ENCODE data around the gene LYSMD4.
"Not testable (repeated sequence)": the region's sequence is repeated elsewhere in the genome, so short reads cannot be mapped to it uniquely, and the experiment has no call there.

The LYSMD4 gene

DNA sequence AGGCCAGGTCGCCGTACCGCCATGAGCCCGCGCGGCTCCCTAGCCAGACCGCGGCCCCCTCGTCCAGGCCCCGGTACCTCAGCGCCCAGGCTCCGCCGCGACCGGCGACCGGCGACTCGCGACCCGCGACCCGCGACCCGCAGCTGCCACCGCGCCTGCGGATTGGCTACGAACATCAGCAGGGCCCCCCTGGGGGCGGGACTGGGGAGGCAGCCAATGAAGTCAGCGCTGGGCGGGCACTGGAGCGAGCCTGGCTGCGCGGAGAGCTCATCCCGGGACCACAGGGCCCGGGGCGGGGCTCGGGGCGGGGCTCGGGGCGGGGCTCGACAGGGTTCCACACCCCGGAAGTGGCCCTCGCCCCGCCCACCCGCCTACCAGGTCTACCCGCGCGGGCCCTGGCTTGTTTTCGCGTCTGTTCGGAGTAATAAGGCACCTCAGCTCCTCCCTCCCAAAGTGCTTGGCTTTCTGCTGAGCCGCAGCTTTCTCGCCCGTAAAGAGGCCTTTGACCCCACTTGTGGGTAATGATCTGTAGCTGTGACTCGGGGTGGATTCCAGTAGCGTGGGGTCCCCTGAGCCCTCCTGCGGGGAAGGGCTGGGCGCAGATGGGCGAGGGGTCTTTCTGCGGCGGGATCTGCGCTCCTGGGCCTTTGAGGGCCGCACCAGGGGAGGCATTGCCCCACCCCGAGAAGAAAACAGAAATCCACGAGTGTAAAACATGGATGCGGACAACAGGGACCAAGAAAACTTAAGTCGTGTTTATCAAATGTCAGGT lies at the start of gene LYSMD4:
Gene LYSMD4, minus strand, starts transcription at position 170 of the 772 bp plus-strand sequence. CDS start 1,438 bp downstream, outside the sequence.
- peak; percentile 97 for DNase-seq

GRCh38 chr15:99782029-99782428 lies 48.8 kb upstream of the LYSMD4 start:
- not testable (repeated sequence) for DNase-seq

DNA sequence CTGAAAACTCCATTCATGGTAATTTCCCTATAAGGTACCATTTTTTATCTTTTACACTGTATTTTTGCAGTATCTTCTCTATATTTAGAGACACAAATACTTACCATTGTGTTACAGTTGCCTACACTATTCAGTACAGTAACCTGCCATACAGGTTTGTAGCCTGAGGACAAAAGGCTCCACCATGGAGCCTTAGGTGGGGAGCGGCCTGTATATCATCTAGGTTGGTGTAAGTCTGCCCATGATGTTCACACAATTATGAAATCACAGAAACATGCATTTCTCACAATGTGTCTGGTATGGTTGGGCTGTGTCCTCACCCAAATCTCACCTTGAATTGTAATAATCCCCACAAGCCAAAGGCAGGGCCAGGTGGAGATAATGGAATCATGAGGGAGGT lies 43.9 kb upstream of the LYSMD4 start:
- no peak for DNase-seq

GRCh38 chr15:99764522-99764921 lies 31.3 kb upstream of the LYSMD4 start:
- DNase-seq = no peak

- DNase-seq = no peak
Observed at GRCh38 chr15:99763827-99764226, 30.6 kb upstream of the LYSMD4 start.

DNA sequence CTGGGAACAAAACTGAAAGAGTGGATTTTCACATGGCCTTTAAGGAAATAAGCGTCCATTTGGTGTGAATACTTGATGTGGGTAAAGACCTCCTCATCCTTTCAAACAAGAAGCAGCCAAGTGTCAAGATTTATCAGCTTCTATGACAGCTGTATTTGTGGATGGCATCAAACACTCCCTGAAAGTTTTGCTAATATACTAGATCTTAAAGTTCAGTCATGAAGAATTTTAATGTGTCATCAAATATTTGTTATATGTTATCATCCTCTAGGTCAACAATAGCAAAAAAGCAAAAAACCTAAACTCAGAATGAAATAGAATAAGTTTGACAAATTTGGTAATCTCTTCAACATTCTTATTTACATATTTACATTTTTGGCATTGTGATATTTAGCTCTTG lies 29.1 kb upstream of the LYSMD4 start:
- DNase-seq = no peak

- DNase-seq = peak; percentile 89
Observed at GRCh38 chr15:99755692-99756409, 22.6 kb upstream of the LYSMD4 start.

DNA sequence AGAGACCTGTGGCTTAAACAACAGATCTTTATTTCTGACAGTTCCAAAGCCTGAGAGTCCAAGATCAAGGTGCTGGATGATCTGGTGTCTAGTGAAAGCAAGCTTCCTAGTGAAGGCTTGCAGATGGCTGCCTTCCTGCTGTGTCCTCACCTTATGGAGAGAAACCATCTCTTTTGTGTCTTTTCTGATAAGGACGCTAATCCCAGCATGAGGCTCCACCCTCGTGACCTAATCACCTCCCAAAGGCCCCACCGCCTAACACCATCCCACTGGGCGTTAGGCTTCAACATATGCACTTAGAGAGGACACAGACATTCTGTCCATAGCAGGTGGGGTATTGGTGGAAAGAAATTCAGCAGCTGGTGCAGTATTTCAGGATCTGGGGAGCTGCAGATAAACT lies 19.8 kb upstream of the LYSMD4 start:
- peak; percentile 61 for DNase-seq

GRCh38 chr15:99752556-99752955 lies 19.3 kb upstream of the LYSMD4 start:
- no peak for DNase-seq

- not testable (repeated sequence) for DNase-seq
Observed at GRCh38 chr15:99750326-99750725, 17.1 kb upstream of the LYSMD4 start.

- DNase-seq = no peak
Observed at GRCh38 chr15:99749386-99749785, 16.1 kb upstream of the LYSMD4 start.

DNA sequence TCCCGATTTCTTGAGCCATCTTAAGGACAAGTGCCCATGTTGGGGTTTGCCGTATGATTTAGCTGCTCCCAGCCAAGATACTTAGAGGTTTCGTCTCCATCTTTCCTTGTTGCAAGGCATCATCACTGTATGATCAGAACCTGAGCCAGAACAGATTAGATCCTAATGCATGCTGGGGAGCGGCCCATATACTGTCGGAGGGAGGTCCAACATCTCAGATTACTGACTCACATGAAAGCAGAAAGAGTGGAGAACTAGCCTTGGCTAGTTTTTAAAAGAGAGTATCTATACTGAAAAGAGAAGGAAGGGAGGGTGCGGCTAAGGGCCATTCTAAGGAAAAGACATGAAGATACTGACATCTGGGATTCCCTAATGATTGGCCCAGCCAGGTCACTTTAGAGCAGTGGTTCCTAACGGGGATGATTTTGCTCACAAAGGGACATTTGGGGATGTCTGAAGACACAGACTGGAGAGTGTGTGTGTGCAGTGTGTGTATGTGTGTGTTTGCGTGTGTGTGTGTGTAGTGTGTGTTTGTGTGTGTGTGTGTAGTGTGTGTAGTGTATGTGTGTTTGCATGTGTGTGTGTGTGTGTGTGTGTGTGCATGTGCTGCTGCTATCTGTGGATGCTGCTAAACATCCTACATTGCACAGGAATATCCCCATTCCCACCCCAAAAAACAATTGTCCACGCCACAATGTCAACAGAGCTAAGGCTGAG lies 12.3 kb upstream of the LYSMD4 start:
- DNase-seq = no peak

DNA sequence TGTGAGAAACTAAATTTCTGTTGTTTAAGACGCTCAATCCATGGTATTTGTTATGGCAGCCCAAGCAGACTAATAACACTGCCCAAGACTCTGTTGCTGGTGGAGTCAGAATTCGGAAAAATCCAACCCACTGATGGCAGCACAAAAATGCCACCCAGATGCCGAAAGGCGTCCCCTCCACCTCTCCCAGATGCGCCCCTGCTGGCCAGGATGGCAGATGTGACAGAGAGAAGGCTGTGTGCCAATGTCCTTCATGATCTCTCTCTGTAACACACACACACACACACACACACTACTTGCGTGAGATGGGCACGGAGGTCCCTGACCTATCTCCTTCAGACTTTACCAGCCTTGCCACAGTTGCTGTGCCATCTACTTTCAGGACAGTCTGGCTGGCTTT lies 10.9 kb upstream of the LYSMD4 start:
- DNase-seq = no peak

DNA sequence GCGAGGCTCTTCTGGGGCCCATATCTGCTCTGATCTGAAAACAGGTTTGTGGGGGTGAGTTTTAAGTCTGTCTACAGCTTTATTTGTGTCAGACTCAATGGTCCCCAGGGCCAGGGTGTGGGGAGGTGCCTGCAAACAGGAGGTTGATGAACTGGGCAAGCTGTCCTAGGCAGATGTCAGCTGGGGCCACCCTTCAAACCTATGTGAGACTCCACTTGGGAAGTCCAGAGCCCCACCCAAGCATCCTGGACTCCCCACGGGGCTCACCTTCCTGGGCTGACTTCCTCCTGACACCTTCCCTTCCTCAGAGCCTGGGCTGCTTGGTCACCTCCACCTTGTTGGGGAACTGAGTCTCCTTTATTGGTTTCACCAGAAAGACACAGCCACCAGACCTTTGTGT lies 8.6 kb upstream of the LYSMD4 start:
- no peak for DNase-seq

- DNase-seq = peak; percentile 75
Observed at GRCh38 chr15:99738021-99738847, 5.0 kb upstream of the LYSMD4 start.

GRCh38 chr15:99736702-99737101 lies 3.5 kb upstream of the LYSMD4 start:
- DNase-seq = no peak

GRCh38 chr15:99735868-99736267 lies 2.6 kb upstream of the LYSMD4 start:
- no peak for DNase-seq

DNA sequence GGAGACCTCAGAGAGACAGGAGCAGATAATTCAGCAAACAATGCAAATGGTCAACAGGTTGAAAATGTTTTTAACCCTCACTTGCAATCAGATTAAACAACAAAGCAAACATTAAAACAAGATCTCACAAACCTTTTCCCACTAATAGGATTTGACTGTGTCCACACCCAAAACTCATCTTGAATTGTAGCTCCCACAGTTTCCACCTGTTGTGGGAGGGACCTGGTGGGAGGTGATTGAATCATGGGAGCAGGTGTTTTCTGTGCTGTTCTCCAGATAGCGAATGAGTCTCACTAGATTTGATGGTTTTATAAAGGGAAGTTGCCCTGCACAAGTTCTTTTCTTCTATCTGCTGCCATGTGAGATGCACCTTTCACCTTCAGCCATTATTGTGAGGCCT lies 1.3 kb upstream of the LYSMD4 start:
- DNase-seq = no peak

DNA sequence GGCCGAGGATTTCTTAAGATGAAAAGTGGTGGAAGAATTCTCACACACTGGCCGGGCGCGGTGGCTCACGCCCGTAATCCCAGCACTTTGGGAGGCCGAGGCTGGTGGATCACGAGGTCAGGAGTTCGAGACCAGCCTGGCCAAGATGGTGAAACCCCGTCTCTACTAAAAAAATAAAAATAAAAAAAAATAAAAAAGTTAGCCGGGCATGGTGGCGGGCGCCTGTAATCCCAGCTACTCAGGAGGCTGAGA lies 729 bp upstream of the LYSMD4 start:
- DNase-seq = not testable (repeated sequence)

DNA sequence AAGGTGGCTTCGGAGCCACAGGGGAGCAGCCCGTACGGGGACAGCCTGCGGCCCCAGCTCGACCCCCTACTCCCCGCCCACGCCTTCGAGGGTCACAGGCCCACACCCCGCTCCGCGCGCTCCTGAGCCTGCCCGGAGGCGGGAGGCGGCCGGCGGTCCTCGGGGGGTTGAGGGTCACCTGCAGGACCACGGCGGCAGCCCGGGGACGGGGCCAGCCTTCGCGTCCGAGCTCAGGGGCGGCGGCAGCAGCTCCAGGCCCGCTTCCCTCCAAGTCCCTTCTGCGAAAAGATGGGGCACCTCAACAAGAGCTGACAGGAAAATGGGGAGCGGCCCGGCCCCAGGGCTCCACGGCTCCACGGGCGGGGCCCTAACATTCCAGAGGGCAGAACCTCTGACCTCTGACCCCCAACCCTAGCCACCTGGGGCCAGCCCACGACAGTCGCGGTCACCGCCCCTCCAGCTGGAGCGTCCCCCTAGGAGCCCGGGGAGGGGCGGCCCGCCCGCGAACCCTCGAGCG lies 428 bp downstream of the LYSMD4 start:
- peak; percentile 48 for DNase-seq

DNA sequence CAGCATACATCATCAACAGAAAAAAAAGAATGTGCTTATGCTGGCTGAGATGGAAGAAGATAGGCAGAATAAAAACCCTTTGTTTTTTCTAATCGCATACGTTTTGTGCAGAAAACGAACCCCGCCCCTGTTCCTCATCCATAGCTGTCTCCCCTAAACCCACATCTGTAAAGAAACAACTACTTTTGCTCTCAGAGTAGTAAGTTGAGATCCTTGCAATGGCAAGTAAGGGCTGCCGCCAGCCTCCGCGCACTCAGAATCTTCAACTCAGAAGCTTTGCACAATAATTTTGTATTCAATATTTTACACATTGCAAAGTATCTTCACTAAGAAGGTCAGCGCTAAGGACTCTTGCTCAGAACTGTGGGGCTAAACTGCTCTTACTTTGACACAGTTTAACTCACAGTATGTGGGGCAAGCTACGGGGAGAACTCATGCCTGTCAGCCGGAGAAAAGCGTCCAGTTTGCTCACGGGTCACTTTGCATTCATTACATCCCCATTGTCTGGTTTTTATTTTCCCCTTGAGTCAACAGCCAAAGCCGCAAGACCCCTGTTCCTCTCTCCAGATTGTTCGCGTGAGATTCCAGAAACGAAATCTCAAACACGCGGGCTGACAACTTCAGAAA lies 1.0 kb downstream of the LYSMD4 start:
- DNase-seq = peak; percentile 17
